ENCODE results near the gene TNFRSF13B.
"Not testable (repeated sequence)": the region's sequence is repeated elsewhere in the genome, so short reads cannot be mapped to it uniquely, and the experiment has no call there.

The TNFRSF13B gene

DNA sequence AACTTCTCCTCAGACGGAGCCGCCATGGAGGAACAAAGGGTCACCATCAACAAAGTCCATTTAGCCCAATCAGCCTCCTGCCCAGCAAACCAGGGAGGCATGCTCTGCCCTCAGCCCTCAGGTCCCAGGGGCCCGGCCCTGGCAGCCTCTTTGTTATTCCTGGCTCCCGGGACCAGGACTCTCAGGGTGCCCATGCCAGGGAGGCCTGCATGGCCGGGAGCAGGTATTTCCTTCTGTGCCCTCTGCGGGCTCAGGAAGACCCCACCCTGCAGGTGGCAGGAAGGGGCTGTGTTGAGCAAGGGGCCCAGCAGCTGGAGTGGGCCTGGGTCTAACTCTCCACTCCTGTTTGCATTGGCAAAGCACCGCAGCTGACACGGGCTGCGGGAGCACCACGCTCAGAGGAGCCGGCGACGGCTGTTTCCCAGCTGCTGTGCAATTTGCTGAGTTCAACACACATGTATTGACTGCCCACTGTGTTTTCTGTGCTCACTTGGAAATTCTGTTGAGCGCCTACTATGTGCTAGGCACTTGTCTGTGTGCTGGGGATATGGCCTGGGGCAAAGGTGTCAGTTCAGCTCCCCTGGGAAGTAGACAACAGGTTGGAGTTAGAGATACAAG, 33.2 kb upstream of the TNFRSF13B start:
- not testable (repeated sequence) for DNase-seq

DNA sequence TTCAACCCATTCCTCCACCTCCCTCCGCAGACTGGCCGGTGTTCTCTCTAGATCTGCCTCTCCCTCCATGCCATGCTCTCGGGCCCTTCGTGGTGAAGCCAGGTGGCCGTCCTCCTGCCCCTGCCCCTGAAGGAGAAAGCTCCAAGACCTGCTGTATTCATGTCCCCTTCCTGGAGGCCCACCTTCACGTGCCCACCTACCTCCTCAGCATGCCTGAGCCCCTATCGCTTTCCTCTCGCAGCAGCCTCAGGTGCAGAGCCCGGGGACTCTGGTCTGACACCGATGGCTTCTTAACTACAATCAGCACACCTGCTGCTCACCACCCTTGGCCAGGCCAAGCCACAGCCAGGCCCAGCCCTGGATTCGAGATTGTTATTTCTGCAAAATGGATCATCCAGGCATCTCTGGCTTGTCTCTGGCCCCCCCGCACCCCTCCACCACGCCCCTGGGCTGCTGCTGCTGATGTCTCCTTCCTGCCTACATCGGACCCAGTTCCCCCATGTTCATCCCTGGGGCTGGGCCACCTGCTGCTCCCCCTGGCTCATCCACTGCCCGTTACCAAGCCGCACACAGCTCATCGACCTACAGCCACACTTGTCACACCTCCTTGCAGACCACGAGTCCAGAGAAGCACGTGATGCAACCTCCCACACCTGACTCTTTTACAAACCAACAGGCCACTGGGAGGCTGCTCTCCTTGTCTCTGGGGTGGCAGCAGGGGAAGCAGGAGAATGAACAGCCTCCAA, 32.5 kb upstream of the TNFRSF13B start:
- no peak for DNase-seq

DNA sequence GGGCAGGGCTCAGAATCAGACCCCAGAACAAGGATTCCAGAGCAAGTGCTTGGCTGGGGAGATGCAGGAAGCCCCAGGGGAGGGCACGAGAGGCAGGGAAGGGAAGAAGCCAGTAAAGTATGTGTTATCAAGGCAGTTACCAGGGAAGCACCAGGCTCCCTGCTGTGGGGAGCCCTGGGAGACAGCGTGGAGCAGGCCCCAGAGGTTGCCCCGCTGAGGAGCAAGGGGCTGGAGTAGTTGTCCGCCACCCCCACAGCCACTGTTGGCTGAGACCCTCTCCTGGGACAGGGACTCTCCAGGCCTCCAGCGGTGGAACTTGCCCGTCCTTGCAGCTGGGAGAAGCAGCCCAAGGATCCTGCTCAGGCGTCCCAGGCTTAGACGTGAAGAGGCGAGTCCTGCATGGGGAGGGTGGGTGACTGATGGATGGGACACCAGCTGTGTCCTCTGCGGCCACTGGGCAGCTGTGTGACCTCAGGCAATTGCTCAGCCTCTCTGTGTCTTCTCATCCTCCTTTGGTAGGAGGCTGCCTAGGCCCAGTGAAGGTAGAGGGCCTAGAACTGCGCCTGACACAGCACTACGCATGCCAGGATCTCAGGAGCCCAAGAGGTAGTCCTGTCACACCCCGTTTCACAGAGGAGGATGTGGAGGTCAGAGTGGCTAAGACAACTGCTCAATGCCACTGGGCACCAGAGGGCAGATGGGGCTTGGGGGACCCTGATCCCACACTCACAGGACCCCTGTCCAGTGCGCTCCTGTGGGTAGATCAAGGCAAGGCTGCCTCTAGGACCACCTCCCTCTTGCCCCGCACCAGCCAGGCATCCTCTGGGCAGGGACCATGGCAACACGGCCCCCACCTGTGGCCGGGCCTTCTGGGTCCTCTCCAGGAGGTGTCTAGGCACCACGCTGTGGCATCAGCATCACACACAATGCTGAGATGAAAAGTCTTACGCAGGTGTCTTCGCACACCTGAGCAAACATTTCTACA, 31.1 kb upstream of the TNFRSF13B start:
- not testable (repeated sequence) for DNase-seq

DNA sequence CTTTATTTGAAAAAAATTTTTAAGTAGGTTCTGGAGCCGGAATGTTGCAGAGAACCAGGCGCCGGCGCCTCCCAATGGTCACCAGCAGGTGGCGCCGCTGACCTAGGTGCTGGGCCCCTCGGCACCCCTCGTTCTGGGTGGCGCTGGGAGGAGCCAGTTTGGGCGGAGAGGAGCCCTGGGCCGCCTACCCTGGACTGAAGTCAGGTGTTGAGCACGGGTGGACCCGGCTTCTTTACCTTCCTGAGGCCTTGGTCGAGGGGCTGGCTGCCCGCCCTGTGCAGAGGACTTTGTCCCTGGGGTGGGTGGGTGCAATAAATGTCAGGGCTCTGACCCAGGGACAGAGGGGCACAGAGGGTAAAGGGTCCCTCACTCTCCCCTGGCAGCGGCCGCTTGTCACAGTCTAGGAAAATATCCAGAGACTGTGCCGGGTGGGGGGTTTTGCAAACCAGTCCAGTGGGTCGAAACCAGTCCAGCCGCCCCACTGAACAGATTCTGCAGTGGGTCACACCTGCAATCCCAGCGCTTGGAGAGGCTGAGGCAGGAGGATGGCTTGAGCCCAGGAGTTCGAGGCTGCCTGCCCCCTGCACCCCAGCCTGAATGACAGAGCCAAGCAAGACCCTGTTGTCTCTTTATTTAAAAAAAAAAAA, 30.1 kb upstream of the TNFRSF13B start:
- DNase-seq: peak; percentile 70

DNA sequence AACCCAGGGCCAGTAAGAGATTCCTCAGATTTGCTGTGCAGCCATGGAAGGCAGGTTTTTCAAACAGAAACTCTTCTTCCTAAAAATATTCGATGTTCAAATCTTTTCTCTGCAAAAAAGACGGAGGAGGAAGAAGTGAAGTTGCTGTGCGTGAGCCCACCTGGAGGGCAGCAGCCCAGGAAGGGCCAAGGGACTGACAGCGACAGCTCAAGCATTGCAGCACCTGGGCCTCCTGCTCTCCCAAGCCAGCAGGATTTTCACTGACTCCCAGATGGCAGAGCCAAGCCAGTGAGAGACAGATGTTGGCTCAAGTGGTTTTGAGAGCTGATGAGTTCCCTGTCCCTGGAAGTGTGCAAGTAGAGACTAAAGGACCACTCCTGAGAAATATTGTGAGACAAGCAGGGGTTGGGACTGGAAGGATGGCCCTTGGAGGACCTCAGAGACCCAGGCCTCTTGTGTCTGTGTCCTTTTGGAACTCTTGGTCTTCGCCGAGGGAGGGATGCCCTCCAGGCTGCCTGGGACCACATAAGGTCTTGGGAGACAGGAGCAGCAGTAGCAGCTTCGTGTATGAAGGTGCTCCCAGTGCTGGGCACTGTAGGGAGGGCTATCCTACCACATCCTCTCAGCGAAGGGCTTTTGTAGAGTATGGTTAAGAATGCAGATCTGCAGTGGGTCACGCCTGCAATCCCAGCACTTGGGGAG, 29.3 kb upstream of the TNFRSF13B start:
- DNase-seq: no peak

DNA sequence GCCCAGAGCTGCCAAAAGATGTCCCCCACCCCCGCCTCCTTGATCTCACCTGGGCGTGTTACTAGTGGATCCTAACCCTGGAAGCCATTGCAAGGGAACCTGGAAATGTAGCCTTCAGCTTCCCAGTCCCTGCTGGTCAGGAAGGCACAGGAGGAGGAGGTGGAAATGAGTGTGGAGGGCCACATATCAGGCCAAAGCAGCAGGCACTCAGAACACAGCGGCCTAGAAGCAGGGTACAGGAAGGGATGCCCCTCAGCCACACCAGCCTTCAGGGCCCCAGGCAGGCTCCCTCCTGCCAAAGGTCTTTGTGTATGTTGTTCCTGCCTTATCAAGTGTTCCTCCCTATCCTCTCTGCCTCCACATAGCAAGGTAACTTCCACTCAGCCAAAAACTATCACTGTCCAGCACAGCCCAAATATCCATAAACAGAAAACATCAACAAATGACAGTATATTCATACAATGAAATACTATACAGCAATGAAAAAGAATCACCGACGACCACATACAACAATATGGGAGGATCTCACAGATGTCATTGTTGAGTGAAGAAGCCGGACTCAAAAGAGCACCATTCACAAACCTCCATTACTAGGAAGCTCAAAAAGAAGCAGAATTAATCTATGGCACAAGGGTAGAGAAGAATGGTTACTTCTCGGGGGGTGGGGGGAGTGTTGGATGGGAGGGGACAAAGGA, 28.2 kb upstream of the TNFRSF13B start:
- DNase-seq: no peak

DNA sequence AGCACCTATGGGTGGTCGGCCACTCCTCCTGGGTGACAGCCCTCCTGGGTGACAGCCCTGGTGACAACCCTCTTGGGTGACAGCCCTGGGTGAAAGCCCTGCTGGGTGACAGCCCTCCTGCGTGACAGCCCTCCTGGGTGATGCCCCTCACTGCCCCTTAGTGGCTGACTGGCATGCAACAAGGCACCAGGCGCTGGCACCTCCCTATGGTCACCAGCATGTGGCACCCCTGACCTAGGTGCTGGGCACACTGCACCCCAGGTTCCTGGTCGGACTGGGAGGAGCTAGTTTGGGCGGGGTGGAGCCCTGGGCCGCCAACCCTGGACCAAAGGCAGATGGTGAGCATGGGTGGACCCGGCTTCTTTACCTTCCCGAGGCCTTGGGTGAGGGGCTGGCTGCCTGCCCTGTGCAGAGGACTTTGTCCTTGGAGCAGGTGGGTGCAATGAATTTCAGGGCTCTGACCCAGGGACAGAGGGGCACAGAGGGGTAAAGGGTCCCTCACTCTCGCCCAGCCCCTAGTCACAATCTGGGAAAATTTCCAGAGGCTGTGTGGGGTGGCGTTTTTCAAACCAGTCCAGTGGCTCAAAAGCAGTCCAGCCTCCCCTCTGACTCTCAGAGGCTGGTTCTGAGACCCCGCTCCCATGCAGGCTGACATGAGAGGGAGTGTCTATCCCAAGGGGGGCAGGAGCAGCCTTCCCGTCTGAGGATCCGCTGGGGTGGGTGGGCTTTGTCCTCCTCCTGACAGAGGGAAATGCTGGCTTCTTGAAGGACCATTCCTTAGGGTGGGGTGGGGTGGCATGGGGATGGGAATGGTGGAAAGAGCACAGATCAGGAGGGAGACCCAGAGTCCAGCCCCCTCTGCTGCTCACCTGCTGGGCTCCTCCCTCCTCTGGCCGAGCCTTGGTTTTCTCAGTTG, 25.9 kb upstream of the TNFRSF13B start:
- DNase-seq: peak; percentile 55

DNA sequence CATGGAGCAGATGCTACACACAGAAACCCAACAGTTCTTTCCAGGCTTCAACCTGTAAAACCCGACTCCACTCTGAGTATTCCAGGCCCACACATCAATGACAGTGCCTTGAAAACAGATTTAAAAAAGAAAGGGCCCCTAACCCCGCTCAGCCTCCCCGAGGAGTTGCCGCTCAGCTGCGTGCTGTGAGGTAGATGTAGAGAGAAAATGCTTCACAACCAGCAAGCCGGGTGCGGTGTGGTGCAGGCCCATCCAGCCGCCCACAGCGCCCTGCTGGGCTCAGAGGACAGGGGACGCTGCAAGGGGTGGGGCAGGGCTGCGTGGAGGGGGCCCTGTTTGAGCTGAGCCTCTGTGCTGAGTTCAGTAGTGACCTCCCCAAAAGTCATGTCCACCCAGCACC, 24.8 kb upstream of the TNFRSF13B start:
- DNase-seq: not testable (repeated sequence)

DNA sequence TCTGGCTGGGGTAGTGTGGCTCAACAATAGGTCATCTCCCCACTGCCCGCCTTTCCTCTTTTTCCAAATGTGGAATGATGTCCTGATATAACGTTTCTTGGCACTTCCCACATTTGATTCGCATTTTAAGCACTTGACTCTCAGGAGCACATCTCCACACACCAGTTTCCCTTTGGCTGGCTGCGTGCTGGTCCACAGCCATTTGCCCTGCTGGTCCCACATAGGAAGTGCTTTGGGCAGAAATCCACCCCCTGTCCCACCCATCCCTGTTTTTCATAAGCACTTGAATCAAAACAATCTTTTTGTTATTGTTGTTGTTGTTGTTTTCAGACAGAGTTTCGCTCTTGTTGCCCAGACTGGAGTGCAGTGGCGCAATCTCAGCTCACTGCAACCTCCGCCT, 24.0 kb upstream of the TNFRSF13B start:
- no peak for DNase-seq

DNA sequence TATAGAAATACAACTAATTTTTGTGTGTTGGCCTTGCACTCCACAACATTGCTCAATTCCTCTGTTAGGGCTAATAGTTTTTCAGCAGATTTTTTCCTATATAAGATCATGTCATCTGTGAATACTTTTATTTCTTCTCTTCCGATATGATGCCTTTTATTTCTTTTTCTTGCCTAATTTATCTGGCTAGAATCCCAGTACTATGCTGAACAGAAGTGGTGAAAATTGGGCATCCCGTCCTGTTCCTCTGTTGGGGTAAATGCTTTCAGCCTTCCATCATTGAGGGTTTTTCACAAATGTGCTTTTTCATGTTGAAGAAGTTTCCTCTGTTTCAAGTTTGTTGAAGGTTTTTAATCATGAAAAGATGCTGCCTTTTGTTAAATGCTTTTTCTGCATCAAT, 22.7 kb upstream of the TNFRSF13B start:
- DNase-seq: no peak

DNA sequence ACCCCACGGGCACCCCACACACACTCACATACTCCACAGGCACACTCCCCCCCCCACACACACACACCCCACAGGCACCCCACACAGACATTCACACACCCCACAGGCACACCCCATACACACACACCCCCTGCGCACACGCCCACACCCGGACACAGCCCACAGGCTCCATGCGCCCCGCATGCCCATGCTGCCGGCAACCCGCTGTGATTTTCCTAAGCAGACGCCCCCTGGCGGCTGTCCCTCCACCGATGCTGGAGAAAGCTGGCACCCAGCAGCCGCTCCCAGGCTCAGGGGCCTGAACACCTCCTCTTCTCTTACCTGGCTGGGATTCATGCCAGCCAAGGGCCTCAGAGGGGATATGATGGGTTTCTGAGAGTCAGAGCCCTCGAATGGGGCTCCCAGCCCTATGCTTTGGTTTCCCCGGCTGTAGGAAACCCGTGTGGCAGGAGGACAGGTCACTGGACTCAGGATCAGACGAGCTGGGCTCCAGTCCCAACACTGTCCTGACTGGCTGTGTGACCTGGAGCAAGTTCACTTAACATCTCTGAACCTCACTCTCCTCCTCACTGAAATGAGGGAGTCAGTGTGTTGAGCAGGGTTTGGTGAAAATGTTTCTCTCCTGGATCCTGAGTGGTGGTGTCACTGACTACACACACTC, 19.6 kb upstream of the TNFRSF13B start:
- peak; percentile 26 for DNase-seq

DNA sequence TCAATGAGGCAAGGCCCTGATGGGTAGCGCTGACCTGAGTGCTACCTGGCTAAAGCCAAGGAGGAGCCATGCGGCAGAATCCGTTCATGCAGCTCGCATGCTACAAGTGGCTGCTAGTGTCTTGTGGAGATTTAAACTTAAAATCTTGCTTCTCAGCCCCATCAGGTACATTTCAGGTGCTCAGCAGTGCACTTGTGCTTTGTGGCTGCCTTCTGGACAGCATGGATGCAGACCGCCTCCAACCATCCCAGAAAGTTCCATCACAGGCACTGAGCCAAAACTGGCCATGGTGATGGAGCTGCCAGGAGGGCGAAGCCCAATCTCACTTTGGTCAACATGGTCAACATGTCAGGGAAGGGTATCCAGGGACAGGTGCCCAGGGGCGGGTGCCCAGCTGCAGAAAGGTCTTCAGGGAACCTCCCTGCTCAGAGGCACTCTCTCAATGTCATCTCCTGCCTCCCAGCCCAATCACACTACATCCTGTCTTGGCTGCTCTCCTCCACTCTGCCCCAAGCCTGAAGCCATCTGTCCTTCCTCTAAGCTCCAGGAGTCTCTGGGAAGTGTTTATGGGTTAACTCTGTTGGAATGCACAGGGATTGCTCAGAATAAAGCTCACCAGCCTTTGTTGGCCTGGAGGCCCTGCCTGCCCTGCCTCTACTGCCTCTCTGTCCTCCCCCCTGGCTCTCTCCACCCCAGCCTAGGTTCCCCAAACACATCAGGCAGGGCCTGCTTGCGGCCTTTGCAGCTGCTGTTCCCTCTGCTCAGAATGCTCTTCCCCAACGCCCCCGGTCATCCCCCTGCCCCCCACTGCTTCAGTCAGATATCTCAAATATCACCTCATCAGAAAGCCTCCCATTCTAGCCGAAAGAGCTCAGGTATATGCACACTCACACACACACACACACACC, 18.3 kb upstream of the TNFRSF13B start:
- no peak for DNase-seq

DNA sequence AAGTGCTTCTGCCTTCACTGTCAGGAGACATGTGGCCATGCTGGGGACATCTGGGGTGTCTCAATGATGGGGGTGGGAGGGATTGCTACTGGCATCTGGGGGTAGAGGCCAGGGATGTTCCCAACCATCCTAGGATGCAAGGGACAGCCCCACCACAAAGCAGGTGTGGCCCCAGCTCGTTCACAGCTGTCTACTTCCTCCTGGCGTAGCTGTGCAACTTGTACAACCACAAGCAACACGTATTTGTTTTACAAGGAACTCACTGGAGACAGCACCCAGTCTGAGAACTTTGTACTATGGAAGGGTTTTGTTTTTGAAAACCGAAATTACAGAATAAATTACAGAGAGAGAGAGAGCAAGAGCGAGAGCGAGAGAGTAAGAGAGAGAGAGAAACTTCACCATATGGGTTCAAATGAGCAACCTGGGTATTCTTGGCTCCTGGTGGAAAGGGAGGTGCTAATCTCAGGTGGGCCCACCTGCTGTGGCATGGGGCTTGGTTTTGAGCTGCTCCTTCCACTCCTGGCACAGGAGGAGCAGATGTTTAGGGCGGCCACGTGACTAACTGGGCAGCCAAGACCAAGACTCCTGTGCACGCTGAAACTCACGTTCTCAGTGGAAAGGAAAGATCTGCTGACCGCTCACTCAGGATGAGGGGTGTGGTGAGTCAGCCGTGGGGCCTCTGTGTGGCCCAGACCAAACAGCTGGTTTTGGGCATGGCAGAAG, 17.5 kb upstream of the TNFRSF13B start:
- no peak for DNase-seq

DNA sequence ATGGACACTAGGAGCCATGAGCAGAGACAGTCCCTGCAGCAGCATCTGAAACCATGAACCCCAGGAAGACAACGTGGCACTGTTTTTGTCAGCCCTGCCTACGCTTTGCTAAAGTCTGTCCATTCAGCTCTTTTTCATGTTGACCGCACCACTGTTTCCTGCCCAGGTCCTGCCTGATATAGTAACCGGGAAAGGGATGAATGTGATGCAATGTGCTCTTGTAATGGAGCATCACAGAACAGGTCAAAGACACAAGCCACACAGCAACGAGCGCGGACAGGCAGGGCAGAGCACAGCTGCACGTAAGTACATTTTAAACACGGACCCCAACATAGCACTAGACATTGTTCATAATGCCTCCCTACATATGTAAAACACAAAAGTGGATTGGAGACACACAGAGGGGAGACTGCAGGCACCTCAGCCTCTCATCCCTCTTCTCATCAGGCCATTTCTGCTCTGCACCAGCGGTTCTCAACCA, 16.9 kb upstream of the TNFRSF13B start:
- DNase-seq: no peak

DNA sequence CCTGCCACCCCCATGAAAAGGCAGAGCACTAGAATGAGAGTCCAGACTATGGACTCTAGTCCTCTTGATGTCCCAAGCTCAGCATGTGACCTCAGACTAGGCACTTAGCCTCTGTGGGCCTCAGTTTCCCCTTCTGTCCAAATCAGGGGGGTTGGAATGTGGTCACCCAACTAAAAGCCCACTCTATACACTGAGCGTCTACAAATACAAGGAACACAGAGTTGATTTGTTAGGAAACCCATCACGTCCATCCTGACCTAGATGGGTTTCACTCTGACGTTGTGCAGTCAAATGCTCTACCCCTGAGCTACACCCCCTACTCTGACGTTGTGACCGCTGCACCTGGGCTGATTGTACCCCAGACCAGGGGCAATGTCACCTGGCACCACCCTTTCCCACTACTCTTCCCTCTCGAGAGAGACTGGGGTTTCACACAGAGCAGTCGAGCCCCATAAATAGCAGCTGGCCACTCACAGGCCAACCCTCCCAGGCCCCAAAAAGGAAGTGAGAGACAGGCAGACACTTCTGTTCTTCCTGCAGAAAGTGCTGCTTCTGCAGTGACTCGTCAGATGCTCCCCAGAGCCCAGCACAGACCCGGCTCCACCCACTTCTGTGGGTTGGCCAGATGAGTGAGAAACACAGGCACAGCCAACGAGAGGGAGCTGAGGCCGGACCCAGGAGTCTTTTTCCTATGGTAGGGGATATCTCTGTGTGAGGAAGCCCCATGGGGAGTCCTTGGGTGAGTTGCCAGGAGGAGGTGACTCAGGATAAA, 16.1 kb upstream of the TNFRSF13B start:
- no peak for DNase-seq

DNA sequence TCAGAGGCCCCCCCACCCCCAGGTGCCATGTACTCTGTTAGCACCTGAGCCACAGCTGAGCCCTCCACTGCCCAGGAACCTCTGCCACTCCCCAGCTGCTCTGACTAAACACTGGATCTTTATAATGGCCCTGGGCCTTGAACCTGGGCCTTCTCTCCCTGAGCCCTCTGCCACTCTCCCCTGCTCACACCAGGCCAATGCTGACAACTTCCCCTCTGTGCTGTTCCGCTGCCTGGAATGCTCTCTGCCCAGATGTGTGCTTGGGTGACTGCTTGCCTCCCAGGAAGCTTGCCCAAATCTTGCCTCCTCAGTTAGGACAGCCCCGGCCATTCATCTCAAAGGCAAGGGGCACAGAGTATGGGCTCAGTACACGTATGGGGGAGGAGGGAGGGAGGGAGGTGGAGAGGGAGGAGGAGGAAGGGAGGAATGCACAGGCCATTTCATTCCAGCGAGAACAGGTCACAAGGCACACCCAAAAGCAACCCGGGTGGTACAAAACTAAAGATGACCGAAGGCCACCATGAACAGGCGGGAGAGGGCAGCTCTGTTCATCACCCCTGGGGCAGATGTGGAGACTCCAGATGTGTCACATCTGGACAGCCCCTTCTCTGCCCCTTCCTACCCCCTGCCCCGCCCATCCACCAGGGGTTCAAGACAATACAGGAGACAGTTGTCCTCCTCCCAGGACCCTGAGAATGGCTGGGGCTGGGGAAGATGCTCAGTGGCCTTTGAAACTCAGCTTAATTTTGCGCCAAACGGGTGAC, 15.3 kb upstream of the TNFRSF13B start:
- no peak for DNase-seq
